Fibroblast of lung (primary cell): ENCODE data around the gene IGSF9B. TPM values are rescaled to one million over a fixed set of nuclear protein-coding genes. Genes with fewer than 3 reads are reported as not detected.

Experiments
- DNase-seq, 2 donors: peaks; one replicate each; pipeline versions ENCODE4 v3.0.0 to v3.0.0-alpha.2; 2010; ENCODE audit warnings: low read depth in 2 of 2
- H2AFZ ChIP-seq: 2 replicates; pipeline ENCODE4 v1.5.1; 2012; ENCODE audit warnings: low read length, control low read depth, inconsistent platforms
- H3K27ac ChIP-seq: 2 replicates; pipeline ENCODE4 v1.5.1; 2011; ENCODE audit warnings: low read length, control low read depth; ENCODE audit not compliant: insufficient read depth
- H3K27me3 ChIP-seq: 2 replicates; pipeline ENCODE4 v1.5.1; 2011; ENCODE audit warnings: mild to moderate bottlenecking, low read length; ENCODE audit not compliant: control insufficient read depth, insufficient read depth
- H3K36me3 ChIP-seq: 2 replicates; pipeline ENCODE4 v1.5.1; 2011; ENCODE audit warnings: low read length; ENCODE audit not compliant: control insufficient read depth, insufficient read depth
- H3K4me1 ChIP-seq: 2 replicates; pipeline ENCODE4 v1.5.1; 2011; ENCODE audit warnings: low read length; ENCODE audit not compliant: control insufficient read depth, insufficient read depth; ENCODE audit errors: extremely low read depth
- H3K4me2 ChIP-seq: 2 replicates; pipeline ENCODE4 v1.5.1; 2011; ENCODE audit warnings: low read length, control low read depth; ENCODE audit not compliant: insufficient read depth; ENCODE audit errors: extremely low read depth
- H3K4me3 ChIP-seq, 4 experiments: fragments of 200-600 bp in 1 of 4; sonication (generic) in 1 of 4; replicated peaks in 1 of 4; 2 replicates each; pipeline ENCODE4 v1.5.1; 2011 to 2016; ENCODE audit warnings: low read length in 4 of 4, low read depth in 3 of 4, mild to moderate bottlenecking in 3 of 4, control low read depth in 2 of 4, inconsistent platforms in 1 of 4, mixed read lengths in 1 of 4; ENCODE audit not compliant: insufficient read depth in 1 of 4; ENCODE audit errors: control extremely low read depth in 1 of 4
- H3K79me2 ChIP-seq: 2 replicates; pipeline ENCODE4 v1.5.1; 2012; ENCODE audit warnings: mild to moderate bottlenecking, low read length, inconsistent platforms; ENCODE audit not compliant: control insufficient read depth, insufficient read depth
- H3K9ac ChIP-seq: 2 replicates; pipeline ENCODE4 v1.5.1; 2011; ENCODE audit warnings: mild to moderate bottlenecking, low read length, control low read depth; ENCODE audit not compliant: insufficient read depth
- H3K9me3 ChIP-seq: 2 replicates; pipeline ENCODE4 v1.5.1; 2012; ENCODE audit warnings: low read depth, low read length; ENCODE audit not compliant: control insufficient read depth, insufficient read depth
- H4K20me1 ChIP-seq: 2 replicates; pipeline ENCODE4 v1.5.1; 2011; ENCODE audit warnings: low read length; ENCODE audit not compliant: control insufficient read depth, insufficient read depth; ENCODE audit errors: extremely low read depth
- EZH2 ChIP-seq: IDR thresholded peaks from 2 replicates; pipeline ENCODE4 v1.5.1; 2012; ENCODE audit warnings: low read length, control low read depth, mild to moderate bottlenecking; ENCODE audit errors: missing control alignments
- polyA plus RNA-seq, 2 donors: library from polyadenylated mRNA; depleted of rRNA in 1 of 2; stranded (reverse) in 1 of 2; unstranded in 1 of 2; fragments of >200 nt; gene quantifications; 2 replicates each; pipeline ENCODE4 v1.2.1, GENCODE V29; 2011 to 2012; ENCODE audit warnings: missing spikeins in 1 of 2
- total RNA-seq: library from RNA; depleted of rRNA; stranded (reverse); fragments of >200 nt; gene quantifications from 2 replicates; pipeline ENCODE4 v1.2.1, GENCODE V29; 2014
- TF ChIP-seq, protein P1 (sequence below), 2 donors: IDR thresholded peaks in 1 of 2; conservative IDR thresholded peaks in 1 of 2; 1 replicate in 1 of 2; 2 replicates in 1 of 2; pipeline ENCODE4 v1.5.1; 2011 to 2012; ENCODE audit warnings: low read length in 2 of 2, control low read depth in 1 of 2, inconsistent platforms in 1 of 2, low read depth in 1 of 2, mild to moderate bottlenecking in 1 of 2

IGSF9B gene
- total and polyA plus RNA-seq, 2 donors (not counting 1 experiment from before 2014, with no cell fraction given) = under 0.01 TPM; not detected in 1

DNA sequence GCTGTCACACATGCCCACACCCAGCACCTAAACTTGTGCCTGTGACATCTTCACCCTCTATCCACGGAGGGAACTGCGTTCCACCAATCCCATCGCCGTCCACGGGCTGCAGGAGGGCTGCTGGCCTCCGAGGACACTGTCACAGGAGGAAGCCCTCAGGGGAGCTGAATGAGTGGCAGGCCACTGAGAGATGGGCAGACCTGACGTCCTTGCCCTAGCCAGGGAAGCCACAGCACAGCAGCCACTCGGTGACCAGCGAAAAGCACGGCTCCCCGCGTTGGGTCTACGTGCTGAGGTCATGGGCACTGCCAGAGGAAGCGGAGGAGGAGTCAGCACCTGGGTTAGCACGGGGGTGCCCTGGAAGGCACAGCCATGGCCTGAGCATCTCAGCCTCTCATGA is 50.5 kb downstream of the IGSF9B start:
- no peak for DNase-seq
- H3K9me3 ChIP-seq = no peaks in the 10 kb centered on the region

DNA sequence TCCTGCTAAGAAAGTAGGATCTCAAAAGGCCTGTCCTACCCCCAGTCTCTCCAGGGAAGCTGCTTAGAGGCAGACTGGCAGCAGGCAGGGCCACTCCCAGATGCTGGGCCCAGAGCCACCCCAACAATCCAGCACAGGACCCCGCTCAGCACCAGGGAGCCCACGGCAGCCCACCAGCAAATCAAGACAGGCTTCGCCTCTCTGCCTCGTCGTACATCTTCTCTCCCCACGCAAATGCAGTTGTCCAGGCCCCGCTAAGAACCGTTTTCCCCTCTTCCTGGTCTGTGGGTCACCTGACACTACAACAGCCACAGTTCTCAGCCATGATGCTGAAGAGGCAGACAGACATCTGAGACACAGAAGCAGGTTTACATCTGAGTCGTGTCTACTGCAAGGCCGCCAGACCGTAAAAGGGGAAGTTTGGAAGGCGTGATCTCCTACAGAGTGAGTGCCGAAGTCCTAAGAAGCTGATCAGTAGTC is 51.1 kb downstream of the IGSF9B start:
- Histone ChIP-seq H4K20me1 (no peaks in the 10 kb centered on the region), H3K36me3 (no peaks in the 10 kb centered on the region), H3K4me3 (no peak overlapping the region), H3K4me1 (no peaks in the 10 kb centered on the region), H3K27ac (no peak overlapping the region), H3K79me2 (no peaks in the 10 kb centered on the region), H3K9ac (no peak overlapping the region), H3K4me2 (no peak overlapping the region), H3K27me3 (no peaks in the 10 kb centered on the region), H2AFZ (no peak overlapping the region), H3K9me3 (no peaks in the 10 kb centered on the region)
- TF ChIP-seq, protein P1, sequence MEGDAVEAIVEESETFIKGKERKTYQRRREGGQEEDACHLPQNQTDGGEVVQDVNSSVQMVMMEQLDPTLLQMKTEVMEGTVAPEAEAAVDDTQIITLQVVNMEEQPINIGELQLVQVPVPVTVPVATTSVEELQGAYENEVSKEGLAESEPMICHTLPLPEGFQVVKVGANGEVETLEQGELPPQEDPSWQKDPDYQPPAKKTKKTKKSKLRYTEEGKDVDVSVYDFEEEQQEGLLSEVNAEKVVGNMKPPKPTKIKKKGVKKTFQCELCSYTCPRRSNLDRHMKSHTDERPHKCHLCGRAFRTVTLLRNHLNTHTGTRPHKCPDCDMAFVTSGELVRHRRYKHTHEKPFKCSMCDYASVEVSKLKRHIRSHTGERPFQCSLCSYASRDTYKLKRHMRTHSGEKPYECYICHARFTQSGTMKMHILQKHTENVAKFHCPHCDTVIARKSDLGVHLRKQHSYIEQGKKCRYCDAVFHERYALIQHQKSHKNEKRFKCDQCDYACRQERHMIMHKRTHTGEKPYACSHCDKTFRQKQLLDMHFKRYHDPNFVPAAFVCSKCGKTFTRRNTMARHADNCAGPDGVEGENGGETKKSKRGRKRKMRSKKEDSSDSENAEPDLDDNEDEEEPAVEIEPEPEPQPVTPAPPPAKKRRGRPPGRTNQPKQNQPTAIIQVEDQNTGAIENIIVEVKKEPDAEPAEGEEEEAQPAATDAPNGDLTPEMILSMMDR (conservative IDR thresholded peaks at IDR 0.05 in 1 of 2, IDR thresholded peaks at IDR 0.05 in 1 of 2; ENCODE audit: low read depth in 1 of 2, low read length in 2 of 2) = no peak
- TF ChIP-seq EZH2 = no peak
- no peak for DNase-seq

More for the DNA sequence above, 50.5 kb downstream of the IGSF9B start:
- no peak overlapping the region for H3K9ac ChIP-seq
- no peaks in the 10 kb centered on the region for H4K20me1 ChIP-seq
- no peak overlapping the region for H3K4me2 ChIP-seq
- H3K4me3 ChIP-seq = no peak overlapping the region
- no peaks in the 10 kb centered on the region for H3K27me3 ChIP-seq
- no peak for TF ChIP-seq EZH2
- TF ChIP-seq, protein P1 (conservative IDR thresholded peaks at IDR 0.05 in 1 of 2, IDR thresholded peaks at IDR 0.05 in 1 of 2; ENCODE audit: low read depth in 1 of 2, low read length in 2 of 2) = no peak
- H3K4me1 ChIP-seq = no peaks in the 10 kb centered on the region
- no peaks in the 10 kb centered on the region for H3K36me3 ChIP-seq
- no peaks in the 10 kb centered on the region for H3K79me2 ChIP-seq
- no peak overlapping the region for H3K27ac ChIP-seq
- no peak overlapping the region for H2AFZ ChIP-seq

DNA sequence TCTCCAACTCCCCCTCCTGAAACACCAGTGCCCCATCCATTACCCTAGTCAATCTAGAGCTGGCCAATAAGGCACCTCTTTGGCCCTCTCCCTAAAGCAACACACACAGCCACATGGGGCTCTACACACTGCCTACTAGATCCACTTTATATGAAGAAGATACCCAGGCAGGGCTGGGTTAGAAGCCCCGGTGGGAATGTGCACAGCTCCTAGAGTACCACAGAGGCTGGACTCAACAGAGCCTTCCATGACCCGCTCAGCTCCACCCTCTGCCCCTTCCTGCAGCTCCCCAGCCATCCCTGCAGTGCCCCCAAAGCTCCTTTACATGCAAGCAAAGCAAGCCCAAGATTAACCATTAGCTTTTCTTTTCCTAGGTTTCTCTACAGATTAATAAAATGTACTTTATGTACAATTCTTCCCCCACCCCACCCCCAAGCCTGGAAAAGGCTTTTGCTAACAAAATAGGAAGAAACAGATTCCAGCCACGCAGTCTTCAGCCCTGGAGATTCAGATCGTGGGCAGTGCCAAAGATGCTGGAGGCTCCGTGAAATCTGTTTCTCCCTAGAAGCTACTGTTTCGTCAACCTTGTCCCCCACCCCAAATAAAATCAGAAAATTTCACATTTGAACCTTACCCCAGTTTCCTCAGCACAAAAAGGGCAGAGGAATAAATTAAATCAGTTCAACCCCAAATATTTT is 51.8 kb downstream of the IGSF9B start:
- Histone ChIP-seq H3K9me3 (no peaks in the 10 kb centered on the region), H3K9ac (no peak overlapping the region), H3K36me3 (no peaks in the 10 kb centered on the region), H4K20me1 (no peaks in the 10 kb centered on the region), H3K4me3 (no peak overlapping the region), H3K27ac (no peak overlapping the region), H3K79me2 (no peaks in the 10 kb centered on the region), H3K4me1 (no peaks in the 10 kb centered on the region), H3K4me2 (no peak overlapping the region), H3K27me3 (no peaks in the 10 kb centered on the region), H2AFZ (no peak overlapping the region)
- no peak for TF ChIP-seq EZH2
- TF ChIP-seq, protein P1 (conservative IDR thresholded peaks at IDR 0.05 in 1 of 2, IDR thresholded peaks at IDR 0.05 in 1 of 2; ENCODE audit: low read depth in 1 of 2, low read length in 2 of 2) = no peak
- no peak for DNase-seq
